HG03066 (cell line): ENCODE results near the gene SPAG6.
"Not testable (repeated sequence)": the region's sequence is repeated elsewhere in the genome, so short reads cannot be mapped to it uniquely, and the experiment has no call there.

Source experiments
- ATAC-seq: cut with Tn5 transposase; IDR thresholded peaks from one replicate; pipeline ENCODE4 v1.9.1; 2021; ENCODE audit warnings: low read depth; ENCODE audit not compliant: unreplicated experiment

SPAG6 gene

GRCh38 chr10:22345301-22346095 lies at the start of gene SPAG6:
TSS of gene SPAG6 (plus strand) at chr10:22345496. CDS start at chr10:22345612, 116 bp downstream.
- ATAC-seq, result no peak

- ATAC-seq, result no peak
Measured at GRCh38 chr10:22301193-22301592, 44.1 kb upstream of the SPAG6 start.

GRCh38 chr10:22303461-22303860 lies 41.8 kb upstream of the SPAG6 start:
- ATAC-seq, result no peak

GRCh38 chr10:22305721-22306120 lies 39.6 kb upstream of the SPAG6 start:
- no peak for ATAC-seq

- peak; percentile 95 for ATAC-seq
Measured at GRCh38 chr10:22308390-22308789, 36.9 kb upstream of the SPAG6 start.

GRCh38 chr10:22309180-22310000 lies 35.9 kb upstream of the SPAG6 start:
- no peak for ATAC-seq

- ATAC-seq, result not testable (repeated sequence)
Measured at GRCh38 chr10:22310012-22310411, 35.3 kb upstream of the SPAG6 start.

- ATAC-seq, result no peak
Measured at GRCh38 chr10:22310928-22311327, 34.4 kb upstream of the SPAG6 start.

- ATAC-seq, result no peak
Measured at GRCh38 chr10:22314852-22315251, 30.4 kb upstream of the SPAG6 start.

GRCh38 chr10:22315455-22316285 lies 29.6 kb upstream of the SPAG6 start:
- ATAC-seq, result peak; percentile 22

- ATAC-seq, result peak; percentile 56
Measured at GRCh38 chr10:22316286-22317075, 28.8 kb upstream of the SPAG6 start, which contains the start of gene COMMD3. TSS of gene COMMD3 (plus strand) at chr10:22316388. CDS start at chr10:22316418, 30 bp downstream.

GRCh38 chr10:22317076-22317370 lies 28.3 kb upstream of the SPAG6 start:
- ATAC-seq, result peak; percentile 32

GRCh38 chr10:22317771-22318565 lies 27.3 kb upstream of the SPAG6 start:
- ATAC-seq, result no peak

GRCh38 chr10:22318772-22319171 lies 26.5 kb upstream of the SPAG6 start:
- ATAC-seq, result no peak

- no peak for ATAC-seq
Measured at GRCh38 chr10:22319547-22319979, 25.7 kb upstream of the SPAG6 start.

GRCh38 chr10:22319980-22320558 lies 25.2 kb upstream of the SPAG6 start:
- no peak for ATAC-seq

- ATAC-seq, result no peak
Measured at GRCh38 chr10:22320591-22321155, 24.6 kb upstream of the SPAG6 start, which contains the start of gene BMI1. TSS of gene BMI1 (plus strand) at chr10:22321099. CDS start at chr10:22326450, 5,351 bp downstream.

GRCh38 chr10:22321156-22321923 lies 24.0 kb upstream of the SPAG6 start:
- ATAC-seq, result no peak
